T-helper 22 cell (primary cell): ENCODE measurements around the gene THSD4.
"Not testable (repeated sequence)": the region's sequence is repeated elsewhere in the genome, so short reads cannot be mapped to it uniquely, and the experiment has no call there.

Source experiments
- DNase-seq: peaks from one replicate; pipeline ENCODE4 v3.0.0-alpha.2; 2020; ENCODE audit warnings: low read depth

THSD4 gene

GRCh38 chr15:71386448-71387236 lies 271.4 kb downstream of the THSD4 start:
- DNase-seq = no peak

- no peak for DNase-seq
Measured at GRCh38 chr15:71387810-71388209, 272.5 kb downstream of the THSD4 start.

DNA sequence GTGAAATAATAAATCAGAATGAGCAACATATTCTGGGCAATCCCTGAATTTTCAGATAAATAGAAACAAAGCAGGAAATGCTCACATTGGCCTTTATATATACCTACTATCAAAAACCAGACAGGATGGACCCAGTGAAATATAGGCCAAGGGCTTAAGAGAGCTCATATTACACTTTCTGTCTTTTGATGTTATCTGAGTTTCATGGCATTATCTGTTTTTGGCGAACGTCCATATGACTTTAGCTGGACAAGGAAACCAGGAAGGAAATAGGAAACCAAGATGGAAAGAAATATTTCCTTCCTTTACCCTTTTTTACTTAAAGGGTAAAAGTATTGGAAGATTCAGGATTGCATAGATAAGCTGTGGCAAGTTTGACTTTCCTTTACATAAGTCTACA lies 274.8 kb downstream of the THSD4 start:
- no peak for DNase-seq

GRCh38 chr15:71391421-71392088 lies 276.3 kb downstream of the THSD4 start:
- DNase-seq = no peak

DNA sequence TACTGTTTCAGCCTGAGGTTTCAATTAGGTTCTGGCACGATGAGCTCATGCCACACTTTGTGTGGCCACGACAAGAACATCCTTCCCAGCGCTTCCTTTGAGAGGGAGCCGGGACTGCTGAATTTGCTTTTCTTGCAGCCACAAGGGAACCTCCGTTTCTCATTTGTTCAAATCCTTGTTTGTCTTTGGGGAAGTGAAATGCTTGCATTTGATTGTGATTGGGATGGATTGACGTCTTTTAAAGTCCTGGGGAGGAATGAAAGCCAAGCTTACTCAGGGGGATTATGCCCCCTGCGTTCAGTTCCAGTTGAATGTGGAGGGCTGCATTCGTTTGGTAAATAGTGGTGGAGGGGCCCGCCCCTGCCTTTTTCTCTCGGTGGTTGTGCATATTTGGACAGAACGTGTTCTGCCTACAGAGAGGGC lies 277.6 kb downstream of the THSD4 start:
- DNase-seq = no peak

DNA sequence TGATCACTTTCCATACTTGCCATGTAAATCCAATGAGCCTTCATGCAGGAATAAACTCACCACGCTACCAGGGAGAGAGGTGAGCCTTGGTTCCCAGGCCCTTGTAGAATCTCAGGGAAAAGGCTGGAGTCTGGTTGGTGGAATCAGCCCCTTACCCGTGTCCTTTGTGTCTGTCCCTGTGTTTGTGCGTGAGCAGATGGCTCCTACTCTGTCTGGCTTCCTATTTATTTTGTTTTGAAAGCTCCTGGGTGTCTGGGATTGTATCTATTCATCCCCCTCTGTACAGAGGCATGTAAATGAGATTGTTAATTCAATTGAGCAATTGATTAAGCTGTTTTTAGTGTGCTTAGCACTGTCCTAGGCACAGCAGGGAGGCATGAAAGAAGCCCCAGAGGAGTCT lies 278.1 kb downstream of the THSD4 start:
- no peak for DNase-seq

DNA sequence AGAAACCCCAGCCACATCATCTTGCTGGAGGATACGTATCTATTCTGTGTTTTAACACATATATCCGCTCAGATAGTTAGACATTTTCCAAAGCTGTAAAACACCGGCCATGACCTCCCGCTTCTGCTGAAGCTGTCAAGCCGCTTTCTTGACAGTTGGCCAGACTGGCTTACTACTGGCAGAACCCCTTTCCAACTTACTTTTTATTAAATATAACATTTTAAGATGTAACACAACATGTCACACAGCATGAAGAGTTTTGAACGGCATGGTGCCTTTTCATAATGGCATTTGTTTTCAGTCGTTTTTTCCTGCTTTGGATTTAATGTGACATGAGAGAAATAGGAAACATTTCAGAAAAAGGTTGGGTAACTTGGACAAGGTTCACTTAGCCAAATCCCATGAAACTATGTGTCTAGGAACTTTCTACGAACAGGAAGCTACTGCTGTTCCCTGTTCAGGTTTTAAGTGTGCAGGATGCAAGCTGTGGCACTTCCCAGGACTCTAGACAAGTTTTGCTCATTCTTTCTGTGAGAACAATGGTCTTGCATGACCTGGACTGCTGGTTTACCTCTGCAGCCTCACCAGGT lies 281.4 kb downstream of the THSD4 start:
- no peak for DNase-seq

DNA sequence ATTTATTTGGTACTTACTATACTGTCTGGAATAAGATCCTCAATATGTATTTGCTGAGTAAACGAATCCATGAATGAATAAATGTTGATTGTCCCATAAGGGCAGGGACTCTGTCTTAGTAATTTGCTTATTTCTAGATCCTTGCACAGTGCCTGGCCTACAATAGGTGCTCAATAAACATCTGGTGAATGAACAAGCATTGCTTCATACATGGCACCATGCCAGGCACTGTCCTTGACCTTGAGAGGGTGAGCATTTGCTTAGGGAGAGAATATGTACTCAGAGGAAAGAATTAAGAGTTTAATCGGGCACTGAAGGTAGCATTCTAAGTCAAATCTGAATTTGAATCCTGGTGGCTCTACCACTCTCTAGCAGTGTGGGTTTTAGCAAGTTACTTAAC lies 282.1 kb downstream of the THSD4 start:
- DNase-seq = no peak

DNA sequence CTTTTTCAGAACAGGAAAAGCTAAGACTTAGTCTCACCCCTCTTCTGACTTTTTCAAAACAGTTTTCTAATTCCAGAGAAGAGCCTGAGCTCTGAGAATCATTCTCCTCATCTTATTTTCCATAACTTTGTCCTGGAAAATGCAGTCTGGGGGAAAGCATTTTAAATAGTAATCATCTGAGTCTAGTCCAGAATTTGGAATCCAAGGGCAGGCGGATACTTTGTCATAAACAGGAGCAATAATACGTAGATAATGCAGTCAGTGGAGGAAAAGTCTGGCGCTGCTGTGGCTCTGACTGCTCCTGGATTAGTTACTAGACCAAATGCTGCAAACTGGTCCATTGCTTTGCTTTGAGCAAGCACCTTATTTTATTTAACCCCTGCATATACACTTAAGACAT lies 285.0 kb downstream of the THSD4 start:
- no peak for DNase-seq

DNA sequence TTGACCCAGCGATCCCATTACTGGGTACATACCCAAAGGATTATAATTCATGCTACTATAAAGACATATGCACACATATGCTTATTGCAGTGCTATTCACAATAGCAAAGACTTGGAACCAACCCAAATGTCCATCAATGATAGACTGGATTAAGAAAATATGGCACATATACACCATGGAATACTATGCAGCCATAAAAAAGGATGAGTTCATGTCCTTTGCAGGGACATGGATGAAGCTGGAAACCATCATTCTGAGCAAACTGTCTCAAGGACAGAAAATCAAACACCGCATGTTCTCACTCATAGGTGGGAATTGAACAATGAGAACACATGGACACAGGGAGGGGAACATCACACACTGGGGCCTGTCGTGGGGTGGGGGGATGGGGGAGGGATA lies 286.5 kb downstream of the THSD4 start:
- not testable (repeated sequence) for DNase-seq

GRCh38 chr15:71409541-71409940 lies 294.3 kb downstream of the THSD4 start:
- DNase-seq = no peak

DNA sequence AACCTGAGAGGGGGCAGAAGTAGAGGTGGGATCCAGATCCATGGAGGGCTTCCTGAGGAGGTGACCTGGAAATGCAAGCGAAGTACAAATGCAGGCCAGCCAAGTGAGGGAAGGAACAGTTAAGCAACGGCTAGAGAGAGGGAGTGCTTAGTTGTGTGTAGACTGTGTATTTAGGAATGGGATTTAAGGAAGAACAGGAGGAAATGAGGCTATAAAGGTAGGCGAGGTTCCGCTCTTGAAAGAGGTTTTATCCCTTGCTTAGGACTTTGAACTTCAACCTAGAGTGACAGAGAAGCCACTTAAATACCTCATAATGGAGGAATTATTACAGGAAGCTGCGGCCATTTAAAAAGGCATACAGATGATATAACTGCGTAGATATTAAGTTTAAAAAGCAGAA lies 295.1 kb downstream of the THSD4 start:
- no peak for DNase-seq

- DNase-seq = no peak
Measured at GRCh38 chr15:71411538-71412482, 296.5 kb downstream of the THSD4 start.

DNA sequence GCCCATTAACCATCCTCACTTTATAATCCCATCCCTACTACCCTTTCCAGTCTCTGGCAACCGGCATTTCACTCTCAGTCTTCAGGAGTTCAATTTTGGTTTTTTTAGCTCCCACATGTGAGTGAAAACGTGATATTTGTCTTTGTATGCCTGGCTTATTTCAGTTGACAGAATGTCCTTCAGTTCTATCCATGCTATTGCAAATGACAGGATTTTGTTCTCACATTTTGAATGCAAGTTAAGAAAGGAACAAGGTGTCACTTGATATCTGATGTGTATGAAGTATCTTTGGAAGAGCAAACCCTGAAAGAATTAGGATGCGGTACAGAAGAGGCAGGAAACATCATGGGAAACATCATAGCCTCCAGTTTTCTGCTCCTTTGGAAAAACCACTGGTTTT lies 298.1 kb downstream of the THSD4 start:
- no peak for DNase-seq

DNA sequence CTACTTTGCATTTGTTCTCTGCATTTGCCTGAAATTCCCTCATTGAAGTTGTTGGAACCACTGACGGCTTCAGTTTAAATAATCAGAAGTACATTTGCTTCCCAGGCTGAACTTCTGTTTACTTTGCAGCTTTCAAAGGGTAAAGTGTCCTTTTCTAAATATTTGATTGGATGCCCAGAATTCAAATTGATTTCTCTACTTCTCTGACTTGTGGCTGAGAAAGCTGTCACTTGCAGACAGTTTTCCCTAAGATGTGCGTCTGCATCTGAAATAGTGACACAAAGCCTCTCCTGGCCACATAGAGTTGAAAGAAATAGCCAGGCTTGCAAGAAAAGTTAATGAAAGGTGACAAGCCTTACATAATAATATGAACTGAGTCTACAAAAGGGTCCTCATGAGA lies 299.6 kb downstream of the THSD4 start:
- DNase-seq = no peak

DNA sequence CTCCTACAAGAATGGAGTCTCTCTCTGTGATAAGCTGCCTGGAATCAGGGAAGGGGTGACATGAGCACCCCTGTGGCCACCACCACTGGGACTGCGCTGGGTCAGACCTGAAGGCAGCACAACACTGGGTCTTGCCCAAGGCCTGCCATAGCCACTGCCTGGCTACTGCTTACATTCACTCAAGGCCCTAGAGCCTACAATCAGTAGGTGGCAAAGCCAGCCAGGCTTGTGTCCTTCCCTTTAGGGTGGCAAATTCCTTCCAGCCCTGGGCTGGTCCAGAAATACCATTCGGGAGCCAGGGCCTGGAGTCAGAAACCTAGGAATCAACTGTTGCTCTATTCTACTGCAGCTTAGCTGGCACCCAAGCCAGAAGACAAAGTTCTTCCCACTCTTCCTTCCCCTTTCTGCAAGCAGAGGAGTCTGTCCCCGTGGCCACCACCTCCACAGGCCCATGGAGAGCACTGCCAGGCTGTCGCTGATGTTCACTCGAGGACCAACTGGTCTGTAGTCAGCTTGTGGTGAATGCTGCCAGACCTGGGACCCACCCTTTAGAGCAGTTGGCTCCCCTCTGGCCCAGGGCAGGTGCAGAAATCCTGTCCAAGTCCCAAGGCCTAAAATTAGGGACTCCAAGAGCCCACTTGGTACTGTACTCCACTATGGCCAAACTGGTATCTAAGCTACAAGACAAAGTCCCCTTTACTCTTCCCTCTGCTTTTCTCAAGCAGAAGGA lies 307.4 kb downstream of the THSD4 start:
- no peak for DNase-seq

DNA sequence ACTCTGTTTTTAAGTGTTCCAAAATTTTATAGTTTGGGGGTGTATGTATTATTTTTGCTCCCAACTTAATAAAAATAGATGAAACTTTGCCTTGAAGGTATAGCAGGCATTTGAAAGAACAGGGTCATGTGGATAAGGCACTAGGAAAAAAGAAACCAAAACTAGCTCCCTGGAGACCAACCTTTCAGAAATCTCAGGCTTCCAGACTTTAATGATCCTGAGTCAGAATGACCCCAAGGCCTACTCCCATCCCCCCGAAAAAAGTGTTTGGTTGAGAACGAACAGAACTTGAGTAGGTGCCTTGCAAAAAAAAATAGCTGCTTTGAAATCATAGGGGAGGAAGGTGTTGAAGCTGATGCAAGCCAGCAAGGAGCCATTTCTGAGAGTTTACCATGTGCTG lies 309.5 kb downstream of the THSD4 start:
- DNase-seq = no peak

- no peak for DNase-seq
Measured at GRCh38 chr15:71425388-71425787, 310.1 kb downstream of the THSD4 start.

GRCh38 chr15:71426792-71427191 lies 311.5 kb downstream of the THSD4 start:
- DNase-seq = no peak

- no peak for DNase-seq
Measured at GRCh38 chr15:71430782-71431181, 315.5 kb downstream of the THSD4 start.
